Lung (tissue), 12 donors: ENCODE measurements around the gene DNAH5. TPM values are rescaled to one million over a fixed set of nuclear protein-coding genes. Genes with fewer than 3 reads are reported as not detected.

Experiments
- ATAC-seq: fragments of 200-7000 bp; cut with Tn5 transposase; one replicate; pipeline ENCODE4 v1.9.1; 2020; ENCODE audit warnings: moderate number of reproducible peaks; ENCODE audit not compliant: insufficient read depth, low FRiP score
- DNase-seq, 3 donors: peaks; one replicate each; pipeline ENCODE4 v3.0.0-alpha.2; 2013 to 2017
- H3K27ac ChIP-seq, 2 donors: one replicate each; pipeline ENCODE4 v1.5.1; 2013; ENCODE audit warnings: mild to moderate bottlenecking in 2 of 2, moderate library complexity in 2 of 2, control low read depth in 1 of 2, inconsistent platforms in 1 of 2, low read depth in 1 of 2, low read length in 1 of 2
- H3K27me3 ChIP-seq, 3 donors: one replicate each; pipeline ENCODE4 v1.5.1; 2013; ENCODE audit warnings: low read length in 2 of 3; ENCODE audit not compliant: control insufficient read depth in 3 of 3, insufficient read depth in 3 of 3
- H3K36me3 ChIP-seq, 4 donors: one replicate each; pipeline ENCODE4 v1.5.1; 2013; ENCODE audit warnings: low read length in 4 of 4, mild to moderate bottlenecking in 1 of 4, moderate library complexity in 1 of 4; ENCODE audit not compliant: control insufficient read depth in 4 of 4, insufficient read depth in 4 of 4
- H3K4me1 ChIP-seq, 5 donors: one replicate each; pipeline ENCODE4 v1.5.1; 2013; ENCODE audit warnings: low read length in 5 of 5, mild to moderate bottlenecking in 2 of 5, moderate library complexity in 1 of 5; ENCODE audit not compliant: control insufficient read depth in 5 of 5, insufficient read depth in 5 of 5
- H3K4me3 ChIP-seq: one replicate; pipeline ENCODE4 v1.5.1; 2013; ENCODE audit warnings: mild to moderate bottlenecking, control low read depth, moderate library complexity
- H3K9ac ChIP-seq, 2 donors: one replicate each; pipeline ENCODE4 v1.5.1; 2013; ENCODE audit warnings: low read length in 2 of 2, control low read depth in 1 of 2; ENCODE audit not compliant: insufficient read depth in 1 of 2
- H3K9me3 ChIP-seq, 4 donors: one replicate each; pipeline ENCODE4 v1.5.1; 2013; ENCODE audit warnings: low read length in 3 of 4, mild to moderate bottlenecking in 1 of 4, moderate library complexity in 1 of 4; ENCODE audit not compliant: control insufficient read depth in 4 of 4, insufficient read depth in 3 of 4
- WGBS, 2 donors: extraction: QIAGEN DNeasy Blood & Tissue Kit; methylation state at CpG; one replicate each; pipeline ENCODE4 v1.1.7; 2013; 5-methylcytosine and 5-hydroxymethylcytosine counted together
- polyA plus RNA-seq, 2 donors: library from polyadenylated mRNA; stranded (reverse); fragments of 200-250 nt; gene quantifications; one replicate each; pipeline ENCODE4 v1.2.1, GENCODE V29; 2013
- total RNA-seq, 2 donors: library from RNA; depleted of rRNA in 1 of 2; stranded (reverse); fragments of >200 nt in 1 of 2; gene quantifications; one replicate each; pipeline ENCODE4 v1.2.1, GENCODE V29; 2014 to 2021
- TF ChIP-seq, protein P1 (sequence below): IDR thresholded peaks from 2 replicates; pipeline ENCODE4 v1.5.1; 2012; ENCODE audit warnings: mild to moderate bottlenecking; ENCODE audit errors: control extremely low read depth, extremely low read depth
- donor health status: control.
- donor health status: control.
- donor health status: Bipolar disorder and iron deficiency.
- donor health status: healthy.
- donor health status: DM: yes; HTN: yes; CAD: no.

The DNAH5 gene
- total and polyA plus RNA-seq, 4 donors = 2.7 to 29.7 (median 16.2) TPM

DNA sequence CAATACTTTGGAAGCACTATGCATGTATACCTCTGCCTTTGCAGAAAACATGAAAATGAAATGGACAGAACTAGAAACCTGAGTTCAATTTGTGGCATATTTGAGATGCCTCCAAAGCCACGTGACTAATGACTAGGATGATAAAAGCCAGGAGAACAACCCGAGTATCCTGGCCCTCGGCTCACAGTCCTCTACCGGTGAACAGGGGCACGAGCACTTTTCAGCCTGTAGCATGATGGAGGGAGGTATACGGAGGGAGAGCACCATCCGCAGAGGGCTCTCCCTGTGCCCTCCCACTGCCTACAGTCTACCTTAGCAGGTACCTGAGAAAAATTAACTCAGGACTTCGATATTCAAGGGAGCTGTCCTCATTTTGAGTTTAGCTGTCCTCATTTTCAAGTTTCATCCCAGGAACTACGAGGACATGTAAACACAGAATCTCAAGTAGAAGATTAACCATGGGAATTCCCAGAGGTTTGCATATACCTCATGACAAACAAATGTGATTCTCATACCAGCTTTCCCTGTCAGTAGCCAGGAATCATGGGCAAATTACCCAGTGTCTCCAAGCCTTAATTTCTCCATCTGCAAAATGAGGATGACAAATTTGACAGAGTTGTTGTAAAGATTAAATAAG lies 249.3 kb downstream of the DNAH5 start:
- DNase-seq = no peak
- H3K9me3 ChIP-seq = peaks cover 0 to 4% (median 1%) of the 10 kb centered on the region in 4 donors
- no peak for ATAC-seq

DNA sequence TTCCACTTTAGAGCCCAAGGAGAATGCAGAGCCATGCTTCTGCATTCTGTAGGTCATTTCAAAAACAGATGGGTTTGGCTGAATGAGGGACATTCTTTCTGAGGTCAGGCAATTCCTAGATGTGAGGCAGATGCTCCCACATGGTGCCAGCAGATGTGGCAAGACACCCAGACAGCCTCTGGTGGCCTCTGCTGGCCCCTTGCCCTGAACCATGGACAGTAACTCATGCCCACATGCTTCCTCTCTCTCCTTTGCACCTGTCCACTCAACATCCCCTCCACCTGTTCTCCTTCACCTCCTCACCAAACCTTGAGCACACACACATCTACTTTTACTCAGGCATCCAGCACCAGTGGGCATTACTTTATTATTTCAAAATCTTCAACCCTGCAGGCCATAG lies 252.3 kb downstream of the DNAH5 start:
- no peaks in the 10 kb centered on the region for H3K4me1 ChIP-seq
- DNase-seq = no peak
- peaks cover 0 to 8% (median 4%) of the 10 kb centered on the region in 4 donors for H3K9me3 ChIP-seq
- H3K4me3 ChIP-seq = no peak overlapping the region
- H3K27ac ChIP-seq = no peak overlapping the region
- no peak for ATAC-seq
- TF ChIP-seq, protein P1, sequence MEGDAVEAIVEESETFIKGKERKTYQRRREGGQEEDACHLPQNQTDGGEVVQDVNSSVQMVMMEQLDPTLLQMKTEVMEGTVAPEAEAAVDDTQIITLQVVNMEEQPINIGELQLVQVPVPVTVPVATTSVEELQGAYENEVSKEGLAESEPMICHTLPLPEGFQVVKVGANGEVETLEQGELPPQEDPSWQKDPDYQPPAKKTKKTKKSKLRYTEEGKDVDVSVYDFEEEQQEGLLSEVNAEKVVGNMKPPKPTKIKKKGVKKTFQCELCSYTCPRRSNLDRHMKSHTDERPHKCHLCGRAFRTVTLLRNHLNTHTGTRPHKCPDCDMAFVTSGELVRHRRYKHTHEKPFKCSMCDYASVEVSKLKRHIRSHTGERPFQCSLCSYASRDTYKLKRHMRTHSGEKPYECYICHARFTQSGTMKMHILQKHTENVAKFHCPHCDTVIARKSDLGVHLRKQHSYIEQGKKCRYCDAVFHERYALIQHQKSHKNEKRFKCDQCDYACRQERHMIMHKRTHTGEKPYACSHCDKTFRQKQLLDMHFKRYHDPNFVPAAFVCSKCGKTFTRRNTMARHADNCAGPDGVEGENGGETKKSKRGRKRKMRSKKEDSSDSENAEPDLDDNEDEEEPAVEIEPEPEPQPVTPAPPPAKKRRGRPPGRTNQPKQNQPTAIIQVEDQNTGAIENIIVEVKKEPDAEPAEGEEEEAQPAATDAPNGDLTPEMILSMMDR = no peak
- no peak overlapping the region for H3K9ac ChIP-seq
- no peaks in the 10 kb centered on the region for H3K36me3 ChIP-seq
- no peaks in the 10 kb centered on the region for H3K27me3 ChIP-seq

More for the DNA sequence above, 249.3 kb downstream of the DNAH5 start:
- TF ChIP-seq, protein P1 = no peak
- Histone ChIP-seq H3K36me3 (peaks cover 0 to 2% (median 0%) of the 10 kb centered on the region in 4 donors), H3K27me3 (no peaks in the 10 kb centered on the region), H3K4me1 (no peaks in the 10 kb centered on the region), H3K27ac (no peak overlapping the region), H3K4me3 (no peak overlapping the region), H3K9ac (no peak overlapping the region)
- WGBS, 2 donors = 56 to 67% methylated on average over 9 of the region's 9 CpGs

DNA sequence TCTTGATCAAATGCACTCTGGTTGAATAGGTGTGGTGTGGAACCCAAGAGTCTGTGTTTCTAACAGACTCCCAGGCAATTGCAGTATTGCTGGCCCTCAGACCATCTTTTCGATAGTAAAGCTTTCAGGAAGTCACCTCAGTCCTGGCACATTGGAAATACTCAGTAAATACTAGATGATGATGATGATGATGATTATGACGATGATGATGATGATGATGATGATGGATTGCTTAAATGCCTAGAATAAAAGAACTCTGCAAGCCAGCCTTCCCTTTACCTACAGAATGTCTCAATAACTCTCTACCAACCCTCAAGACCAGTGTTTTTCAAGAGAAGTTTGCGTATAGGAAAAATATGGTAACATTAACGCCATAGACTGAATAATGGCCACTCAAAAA lies 268.0 kb downstream of the DNAH5 start:
- ATAC-seq = no peak
- Histone ChIP-seq H3K27me3 (no peaks in the 10 kb centered on the region), H3K4me3 (no peak overlapping the region), H3K9me3 (no peaks in the 10 kb centered on the region), H3K9ac (no peak overlapping the region), H3K27ac (no peak overlapping the region), H3K4me1 (no peaks in the 10 kb centered on the region), H3K36me3 (no peaks in the 10 kb centered on the region)
- WGBS, 2 donors = 87 to 88% methylated on average over 4 of the region's 4 CpGs
- DNase-seq = no peak
- TF ChIP-seq, protein P1 = no peak

DNA sequence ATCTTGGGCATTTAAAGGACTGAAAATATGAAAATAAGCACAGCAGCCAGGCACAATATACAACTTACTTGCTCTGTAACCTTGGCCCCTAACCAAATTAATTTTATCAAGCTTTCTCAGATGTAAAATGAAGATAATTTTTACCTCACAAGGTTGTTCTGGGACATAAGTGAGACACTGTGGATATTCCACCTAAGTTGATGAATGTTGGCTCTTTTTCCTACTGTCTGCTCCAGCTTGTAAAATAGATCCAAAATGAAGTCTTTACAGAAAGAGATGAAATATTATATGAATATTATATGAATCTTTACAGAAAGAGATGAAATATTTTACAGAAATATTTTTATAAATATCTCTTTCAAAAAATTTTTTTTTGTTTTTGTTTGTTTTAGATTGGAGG lies 270.1 kb downstream of the DNAH5 start:
- ATAC-seq = no peak
- no peaks in the 10 kb centered on the region for H3K27me3 ChIP-seq
- H3K9me3 ChIP-seq = no peaks in the 10 kb centered on the region
- no peak for DNase-seq
- H3K9ac ChIP-seq = no peak overlapping the region
- H3K36me3 ChIP-seq = no peaks in the 10 kb centered on the region
- TF ChIP-seq, protein P1 = no peak
- H3K4me1 ChIP-seq = no peaks in the 10 kb centered on the region
- no peak overlapping the region for H3K27ac ChIP-seq
- H3K4me3 ChIP-seq = no peak overlapping the region
